GM19372 (cell line): ENCODE results near the gene OR51E1.
A peak's percentile ranks its signal among the peaks of the same experiment; 100 is the strongest.

Experiments
- ATAC-seq: cut with Tn5 transposase; IDR thresholded peaks from one replicate; pipeline ENCODE4 v1.9.1; 2021; ENCODE audit warnings: mild to moderate bottlenecking, low read depth, moderate library complexity; ENCODE audit not compliant: unreplicated experiment

Gene OR51E1

GRCh38 chr11:4643682-4644081 lies at the start of gene OR51E1:
Gene OR51E1 (plus strand): TSS chr11:4643982. CDS start chr11:4652527, 8,545 bp downstream.
- ATAC-seq, result no peak

GRCh38 chr11:4605057-4605456 lies 38.7 kb upstream of the OR51E1 start:
- ATAC-seq, result no peak

- ATAC-seq, result no peak
These were observed 37.4 kb upstream of the OR51E1 start for GRCh38 chr11:4606231-4607015.

- no peak for ATAC-seq
These were observed 36.7 kb upstream of the OR51E1 start for GRCh38 chr11:4607096-4607495.

- ATAC-seq, result peak; percentile 99
These were observed 35.8 kb upstream of the OR51E1 start, which contains the start of gene TRIM68 for GRCh38 chr11:4607781-4608666. Gene TRIM68 (minus strand): TSS chr11:4608231. CDS start chr11:4605504, 2,727 bp downstream.

GRCh38 chr11:4610258-4610935 lies 33.4 kb upstream of the OR51E1 start:
- ATAC-seq, result no peak

GRCh38 chr11:4611986-4612385 lies 31.8 kb upstream of the OR51E1 start:
- no peak for ATAC-seq

- no peak for ATAC-seq
These were observed 27.8 kb upstream of the OR51E1 start for GRCh38 chr11:4615856-4616444.

- ATAC-seq, result no peak
These were observed 24.3 kb upstream of the OR51E1 start for GRCh38 chr11:4619514-4619913.

- no peak for ATAC-seq
These were observed 17.3 kb upstream of the OR51E1 start for GRCh38 chr11:4626207-4627099.

- ATAC-seq, result no peak
These were observed 7.6 kb upstream of the OR51E1 start for GRCh38 chr11:4636136-4636535.

GRCh38 chr11:4636962-4637661 lies 6.7 kb upstream of the OR51E1 start, which contains the start of gene OR51D1:
Gene OR51D1 (plus strand): TSS chr11:4637477. CDS start chr11:4639791, 2,314 bp downstream.
- peak; percentile 92 for ATAC-seq

- ATAC-seq, result no peak
These were observed 6.1 kb upstream of the OR51E1 start for GRCh38 chr11:4637662-4638047.

- no peak for ATAC-seq
These were observed 3.9 kb upstream of the OR51E1 start for GRCh38 chr11:4639931-4640330.

GRCh38 chr11:4641501-4641900 lies 2.3 kb upstream of the OR51E1 start:
- ATAC-seq, result no peak

GRCh38 chr11:4642043-4642442 lies 1.7 kb upstream of the OR51E1 start:
- no peak for ATAC-seq

GRCh38 chr11:4643076-4643475 lies 706 bp upstream of the OR51E1 start:
- no peak for ATAC-seq

- ATAC-seq, result no peak
These were observed 451 bp downstream of the OR51E1 start for GRCh38 chr11:4644233-4644632.

GRCh38 chr11:4645974-4646373 lies 2.2 kb downstream of the OR51E1 start:
- ATAC-seq, result no peak
